Tibial artery (tissue), 4 donors: Measurements from ENCODE around the gene OMP.

Experiments
- DNase-seq, 2 donors: peaks; one replicate each; pipeline ENCODE4 v3.0.0-alpha.2; 2019
- H3K27ac ChIP-seq, 2 donors: fragments of 200-600 bp; sonication (generic) in 1 of 2; 1 replicate in 1 of 2; 2 replicates in 1 of 2; pipeline ENCODE4 v1.5.1; 2018 to 2019; ENCODE audit warnings: mild to moderate bottlenecking in 1 of 2
- H3K27me3 ChIP-seq, 2 donors: fragments of 200-600 bp; sonication (generic) in 1 of 2; one replicate each; pipeline versions ENCODE4 v1.5.1 to v1.6.0; 2016 to 2019
- H3K36me3 ChIP-seq, 3 donors: fragments of 200-600 bp; sonication (generic) in 2 of 3; one replicate each; pipeline ENCODE4 v1.5.1; 2016 to 2019; ENCODE audit warnings: mild to moderate bottlenecking in 2 of 3
- H3K4me1 ChIP-seq, 4 donors: fragments of 200-600 bp; sonication (generic) in 2 of 4; 1 replicate in 3 of 4; 2 replicates in 1 of 4; pipeline ENCODE4 v1.5.1; 2016 to 2019
- H3K4me3 ChIP-seq, 2 donors: fragments of 200-600 bp; sonication (generic) in 1 of 2; 1 replicate in 1 of 2; 2 replicates in 1 of 2; pipeline ENCODE4 v1.5.1; 2018 to 2019; ENCODE audit warnings: mild to moderate bottlenecking in 2 of 2
- H3K9me3 ChIP-seq, 3 donors: fragments of 200-600 bp; sonication (generic) in 1 of 3; one replicate each; pipeline ENCODE4 v1.5.1; 2016 to 2019
- CTCF ChIP-seq, 2 experiments: fragments of 200-600 bp in 1 of 2; fragments of 450-650 bp in 1 of 2; IDR thresholded peaks; one replicate each; pipeline ENCODE4 v1.5.1; 2017 to 2019; ENCODE audit warnings: antibody characterized with exemption in 2 of 2, mild to moderate bottlenecking in 1 of 2, moderate library complexity in 1 of 2
- intact Hi-C: fragments of 100-400 bp; cut with DNase I; formaldehyde crosslinking; loops from one replicate; pipeline ENCODE4 v1.15.0; 2023; ENCODE audit warnings: low total_unique reads

The OMP gene

DNA sequence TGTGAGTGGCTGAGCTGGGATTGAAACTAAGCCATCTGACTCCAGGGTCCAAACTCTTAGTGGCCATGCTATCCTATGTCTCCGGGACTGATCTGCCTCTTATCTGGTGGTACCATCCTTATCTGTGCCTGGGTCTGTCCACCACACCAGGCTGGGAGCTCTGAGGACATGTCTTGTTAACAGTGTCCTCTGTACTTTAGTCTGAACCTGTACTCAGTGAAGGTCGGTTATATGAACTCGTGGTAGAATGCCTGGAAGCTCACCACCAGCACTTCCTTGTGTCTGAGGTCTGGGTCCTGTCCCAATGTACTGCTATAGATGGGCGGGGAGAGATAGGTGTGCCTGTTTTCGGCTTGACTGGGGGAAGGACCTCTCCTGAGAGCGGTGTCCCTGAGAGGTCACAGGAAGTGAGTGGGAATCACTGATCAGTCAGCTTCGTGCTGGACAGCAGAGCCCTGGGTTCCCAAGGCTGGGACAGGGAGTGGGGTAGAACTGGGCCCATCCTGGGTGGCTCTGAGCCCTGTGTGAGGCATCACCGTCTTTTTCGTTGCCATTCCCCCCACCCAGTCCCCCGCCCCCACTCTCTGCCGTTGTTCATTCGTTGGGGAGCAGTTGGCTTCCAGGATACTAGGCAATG is 34.3 kb downstream of the OMP start:
- no peaks in the 10 kb centered on the region for H3K36me3 ChIP-seq
- H3K9me3 ChIP-seq: no peaks in the 10 kb centered on the region
- DNase-seq: no peak
- no peak for TF ChIP-seq CTCF (IDR thresholded peaks at IDR 0.05)
- intact Hi-C loops: no loop called here
- no peak overlapping the region for H3K4me3 ChIP-seq
- H3K27ac ChIP-seq: no peak overlapping the region
- peaks cover 0 to 8% (median 2%) of the 10 kb centered on the region in 4 donors for H3K4me1 ChIP-seq
- H3K27me3 ChIP-seq: peaks cover 0 to 25% of the 10 kb centered on the region in 2 donors

DNA sequence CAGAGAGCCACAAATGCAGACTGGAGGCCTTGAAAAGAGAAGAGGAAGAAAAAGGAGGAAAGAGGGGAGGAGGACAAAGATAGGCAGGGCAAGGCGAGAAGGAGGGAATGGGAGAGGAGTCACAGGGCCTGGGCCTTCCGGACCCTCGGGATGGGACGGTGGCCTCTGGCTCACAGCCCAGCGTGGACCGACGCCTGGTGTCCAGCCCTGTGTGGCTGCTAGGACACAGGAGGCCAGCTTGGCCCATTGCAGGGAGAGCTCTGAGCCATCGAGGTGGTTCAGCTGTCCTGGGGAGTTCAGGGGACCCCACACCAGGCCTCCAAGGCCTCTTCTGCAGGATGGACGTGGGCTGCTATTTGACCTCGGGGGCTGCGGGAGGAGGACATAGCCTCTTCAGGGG is 34.8 kb downstream of the OMP start:
- intact Hi-C loops: no loop called here
- Histone ChIP-seq H3K9me3 (no peaks in the 10 kb centered on the region), H3K36me3 (no peaks in the 10 kb centered on the region), H3K4me3 (no peak overlapping the region), H3K27me3 (peaks cover 0 to 25% of the 10 kb centered on the region in 2 donors), H3K27ac (no peak overlapping the region), H3K4me1 (peaks cover 0 to 6% (median 2%) of the 10 kb centered on the region in 4 donors)
- TF ChIP-seq CTCF (IDR thresholded peaks at IDR 0.05): no peak
- DNase-seq: no peak

- intact Hi-C loops: no loop called here
Observed at GRCh38 chr11:77138106-77138649, 35.5 kb downstream of the OMP start.

DNA sequence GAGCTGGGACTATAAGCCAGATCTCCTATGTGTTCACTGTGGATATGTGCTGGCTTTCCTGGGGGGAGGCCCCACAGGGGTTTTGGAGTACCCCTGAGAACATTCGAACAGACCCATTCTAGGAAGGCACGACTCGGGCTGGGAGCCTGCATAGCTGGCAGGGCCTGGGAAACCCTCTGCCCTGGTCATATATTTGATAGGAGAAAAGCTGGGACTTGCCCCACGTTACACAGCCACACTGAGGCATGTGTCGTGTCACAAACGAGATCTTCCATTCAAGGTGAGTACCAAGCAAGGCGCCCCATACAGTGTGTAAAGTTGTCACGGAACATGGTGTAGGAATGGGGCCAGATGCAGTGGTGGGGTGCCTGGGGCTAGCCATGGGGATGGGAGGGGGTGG is 36.6 kb downstream of the OMP start:
- H3K36me3 ChIP-seq: no peaks in the 10 kb centered on the region
- H3K27ac ChIP-seq: no peak overlapping the region
- no peak overlapping the region for H3K4me3 ChIP-seq
- TF ChIP-seq CTCF (IDR thresholded peaks at IDR 0.05): no peak
- intact Hi-C loops: no loop called here
- no peaks in the 10 kb centered on the region for H3K9me3 ChIP-seq
- H3K4me1 ChIP-seq: peaks cover 0 to 6% (median 2%) of the 10 kb centered on the region in 4 donors
- no peak for DNase-seq
- peaks cover 0 to 25% of the 10 kb centered on the region in 2 donors for H3K27me3 ChIP-seq

More at GRCh38 chr11:77138106-77138649, 35.5 kb downstream of the OMP start:
- peaks cover 0 to 6% (median 2%) of the 10 kb centered on the region in 4 donors for H3K4me1 ChIP-seq
- no peaks in the 10 kb centered on the region for H3K36me3 ChIP-seq
- no peak overlapping the region for H3K27ac ChIP-seq
- H3K9me3 ChIP-seq: no peaks in the 10 kb centered on the region
- TF ChIP-seq CTCF (IDR thresholded peaks at IDR 0.05): no peak
- H3K4me3 ChIP-seq: no peak overlapping the region
- peaks cover 0 to 25% of the 10 kb centered on the region in 2 donors for H3K27me3 ChIP-seq
- DNase-seq: no peak

DNA sequence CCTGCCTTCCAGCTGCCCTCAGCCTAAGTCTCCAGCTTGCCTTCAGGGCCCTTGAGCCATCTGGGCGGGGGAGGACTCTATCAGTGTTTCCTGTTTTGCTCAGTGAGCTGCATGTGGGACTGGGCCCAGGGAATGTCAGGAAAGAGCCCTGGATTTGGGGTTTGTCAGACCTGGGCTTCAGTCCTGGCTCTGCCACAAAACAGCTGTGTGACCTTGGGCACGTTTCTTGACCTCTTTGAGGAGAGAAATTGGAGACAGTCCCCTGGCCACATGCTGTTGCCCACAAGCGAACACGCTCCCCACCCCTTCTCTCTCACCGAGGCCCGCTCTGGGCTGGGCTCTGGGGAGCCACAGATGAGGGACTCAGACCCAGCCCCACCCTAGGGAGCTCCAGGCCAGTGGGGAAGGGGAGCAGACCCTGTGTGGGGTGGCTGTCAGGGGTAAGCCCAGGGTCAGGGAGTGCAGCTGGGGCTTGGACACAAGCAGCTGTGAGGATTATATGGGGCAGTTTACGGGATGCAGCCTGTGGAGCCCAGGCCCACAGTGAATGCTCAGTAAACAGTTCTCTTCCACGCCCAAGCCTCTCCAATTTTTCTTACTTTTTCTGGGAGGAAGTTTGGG is 37.7 kb downstream of the OMP start:
- no peak for DNase-seq
- no peaks in the 10 kb centered on the region for H3K36me3 ChIP-seq
- H3K4me1 ChIP-seq: peaks cover 0 to 6% (median 2%) of the 10 kb centered on the region in 4 donors

More for the DNA sequence above, 37.7 kb downstream of the OMP start:
- no peaks in the 10 kb centered on the region for H3K9me3 ChIP-seq
- H3K27me3 ChIP-seq: peaks cover 0 to 25% of the 10 kb centered on the region in 2 donors
- intact Hi-C loops: no loop called here
- no peak for TF ChIP-seq CTCF (IDR thresholded peaks at IDR 0.05)
- H3K27ac ChIP-seq: no peak overlapping the region
- H3K4me3 ChIP-seq: no peak overlapping the region
